Activated T-cell treated with anti-CD3 and anti-CD28 coated beads for 1 hour (primary cell): Measurements from ENCODE around the gene POR.

Source experiments
- DNase-seq: peaks from one replicate; pipeline ENCODE4 v3.0.0-alpha.2; 2020; ENCODE audit warnings: low read depth

POR gene

DNA sequence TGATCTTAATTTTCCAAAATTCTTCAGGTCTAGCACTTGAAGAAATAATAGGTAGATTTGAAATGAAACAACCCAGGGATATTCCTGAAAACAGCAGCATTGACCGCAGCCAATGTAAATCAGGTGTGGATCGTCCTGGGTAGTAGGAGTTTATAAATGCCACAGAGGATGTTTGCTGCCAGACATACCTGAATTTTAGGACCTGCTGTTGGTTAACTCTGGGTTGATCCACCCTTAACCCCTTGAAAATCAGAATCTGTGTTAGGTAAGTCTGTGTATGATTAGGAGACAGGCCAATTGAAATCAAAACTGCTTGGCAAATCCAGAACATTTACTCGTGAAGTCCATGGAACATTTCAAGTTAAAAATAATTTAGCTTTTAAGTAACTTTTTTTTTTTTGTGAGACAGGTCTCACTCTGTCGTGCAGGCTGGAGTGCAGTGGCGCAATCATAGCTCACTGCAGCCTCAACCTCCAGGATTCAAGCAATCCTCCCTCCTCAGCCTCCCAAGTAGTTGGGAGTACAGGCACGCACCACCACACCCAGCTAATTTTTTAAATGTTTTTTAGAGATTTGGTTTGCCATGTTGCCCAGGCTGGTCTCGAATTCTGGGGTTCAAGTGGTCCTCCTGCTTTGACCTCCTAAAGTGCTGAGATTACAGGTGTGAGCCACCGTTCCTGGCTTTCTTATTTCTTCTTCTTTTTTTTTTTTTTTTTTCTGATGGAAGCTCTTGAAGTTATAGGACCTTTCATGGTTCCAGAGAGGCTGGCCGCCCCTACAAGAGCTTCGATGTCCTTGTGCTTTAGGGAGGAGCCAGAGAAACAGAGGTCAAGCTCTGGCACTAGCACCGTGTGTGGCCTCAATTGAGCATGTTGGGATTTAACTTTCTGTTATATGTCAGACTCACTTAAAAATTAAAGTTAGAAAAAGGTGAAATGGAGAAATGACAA, 2.0 kb downstream of the POR start:
- no peak for DNase-seq

DNA sequence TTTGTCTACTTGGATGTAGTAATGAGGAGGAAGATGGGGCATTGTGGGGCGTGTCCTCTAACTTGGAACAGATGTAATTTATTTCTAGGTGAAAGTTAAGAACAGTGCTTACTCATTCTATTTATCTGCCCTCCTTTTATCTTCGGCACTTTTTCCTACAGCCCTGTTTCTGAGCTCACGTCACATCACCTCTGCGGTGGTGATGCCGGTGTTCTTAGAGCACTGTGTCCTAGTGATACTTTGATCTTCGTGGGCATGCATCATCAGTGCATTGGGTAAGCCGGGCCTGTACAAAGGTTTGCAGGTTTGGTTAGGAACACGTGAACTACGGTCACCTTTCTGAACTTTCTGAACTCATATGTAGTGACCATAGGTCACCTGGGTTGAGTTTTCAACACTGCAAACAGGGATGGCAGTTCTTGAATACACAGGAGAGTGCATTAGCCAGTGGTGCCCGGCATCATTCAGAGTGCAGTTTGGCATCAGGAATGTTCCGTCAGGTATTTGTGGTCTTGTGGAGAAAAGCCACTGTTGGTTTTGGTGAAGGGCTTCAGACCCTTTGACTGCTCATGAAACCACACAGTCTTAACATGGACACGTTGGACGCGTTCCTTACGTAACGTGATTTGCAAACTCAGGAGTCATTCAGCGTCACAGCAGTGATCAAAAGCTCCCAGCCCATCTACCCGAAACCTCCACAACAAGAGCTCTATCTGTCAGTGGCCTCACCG, 5.6 kb downstream of the POR start:
- no peak for DNase-seq

DNA sequence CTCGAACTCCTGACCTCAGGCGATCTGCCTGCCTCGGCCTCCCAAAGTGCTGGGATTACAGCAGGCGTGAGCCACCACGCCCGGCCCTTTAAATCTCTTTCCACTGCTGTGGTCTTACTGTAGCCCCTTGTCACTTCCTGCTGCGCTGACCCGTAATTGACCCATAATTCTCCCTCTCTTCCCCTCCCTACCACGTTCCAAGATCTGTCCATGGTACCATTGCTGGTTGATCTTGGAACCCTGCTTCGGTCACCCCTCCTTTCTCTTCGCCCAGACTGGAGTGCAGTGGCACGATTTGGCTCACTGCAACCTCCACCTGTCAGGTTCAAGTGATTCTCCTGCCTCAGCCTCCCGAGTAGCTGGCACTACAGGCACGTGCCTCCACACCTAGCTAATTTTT, 6.5 kb downstream of the POR start:
- no peak for DNase-seq

GRCh38 chr7:75922966-75923603, 8.1 kb downstream of the POR start:
- DNase-seq, result no peak

- DNase-seq, result no peak
Observed at GRCh38 chr7:75924256-75924655, 9.3 kb downstream of the POR start.

DNA sequence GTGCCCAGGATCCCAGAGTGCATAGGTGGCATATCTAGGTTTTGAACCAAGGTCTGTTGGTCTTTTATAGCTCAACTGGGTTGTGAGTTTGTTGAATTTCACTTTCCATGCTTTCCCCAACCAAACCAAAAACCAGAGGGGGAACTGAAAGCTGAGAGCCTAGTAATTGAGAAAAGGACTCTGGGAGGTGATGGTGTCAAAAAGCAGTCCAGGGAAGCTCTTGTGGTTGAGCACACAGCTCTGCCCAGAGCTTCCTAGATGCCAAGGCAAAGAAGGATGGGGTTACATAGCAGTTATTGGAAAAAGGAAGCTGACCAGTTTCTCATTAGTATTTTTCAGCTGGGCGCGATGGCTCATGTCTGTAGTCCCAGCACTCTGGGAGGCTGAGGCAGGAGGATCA, 9.9 kb downstream of the POR start:
- DNase-seq, result no peak

GRCh38 chr7:75925717-75926435, 10.9 kb downstream of the POR start:
- no peak for DNase-seq

GRCh38 chr7:75928568-75928914, 13.6 kb downstream of the POR start:
- DNase-seq, result no peak

GRCh38 chr7:75931680-75932079, 16.7 kb downstream of the POR start:
- DNase-seq, result no peak

DNA sequence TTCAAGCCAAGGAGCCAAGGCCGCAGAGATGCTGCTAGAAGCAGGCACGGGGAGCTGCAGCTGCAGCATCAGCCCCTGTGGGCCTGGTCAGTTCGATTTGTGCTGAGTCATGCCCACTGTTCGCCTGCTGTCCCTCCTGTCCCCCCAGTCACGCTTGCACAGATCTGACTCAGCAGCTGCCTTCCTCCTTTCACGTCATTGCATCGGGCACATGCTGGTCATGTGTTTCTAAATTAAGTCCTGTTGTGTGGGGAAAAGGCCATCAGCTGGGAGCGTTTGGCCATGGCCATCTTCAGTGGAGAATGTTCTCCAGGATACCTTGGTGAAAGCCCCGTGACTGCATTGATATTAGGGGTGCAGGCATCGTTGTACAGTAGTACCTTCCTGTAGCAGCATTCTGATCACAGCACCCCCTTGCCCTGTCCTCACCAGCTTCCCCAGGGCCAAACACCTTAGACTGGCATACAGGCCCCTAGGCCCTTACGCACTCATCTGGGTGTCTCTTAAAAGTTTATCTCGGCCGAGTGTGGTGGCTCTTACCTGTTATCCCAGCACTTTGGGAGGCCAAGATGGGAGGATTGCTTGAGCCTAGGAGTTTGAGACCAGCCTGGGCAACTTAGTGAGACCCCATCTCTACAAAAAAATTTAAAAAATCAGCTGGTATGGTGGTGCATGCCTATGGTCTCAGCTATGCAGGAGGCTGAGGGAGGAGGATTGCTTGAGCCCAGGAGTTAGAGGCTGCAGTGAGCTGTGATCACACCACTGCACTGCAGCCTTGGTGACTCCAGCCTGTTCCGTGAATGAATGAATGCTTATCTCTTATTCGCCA, 23.2 kb downstream of the POR start:
- DNase-seq, result no peak

DNA sequence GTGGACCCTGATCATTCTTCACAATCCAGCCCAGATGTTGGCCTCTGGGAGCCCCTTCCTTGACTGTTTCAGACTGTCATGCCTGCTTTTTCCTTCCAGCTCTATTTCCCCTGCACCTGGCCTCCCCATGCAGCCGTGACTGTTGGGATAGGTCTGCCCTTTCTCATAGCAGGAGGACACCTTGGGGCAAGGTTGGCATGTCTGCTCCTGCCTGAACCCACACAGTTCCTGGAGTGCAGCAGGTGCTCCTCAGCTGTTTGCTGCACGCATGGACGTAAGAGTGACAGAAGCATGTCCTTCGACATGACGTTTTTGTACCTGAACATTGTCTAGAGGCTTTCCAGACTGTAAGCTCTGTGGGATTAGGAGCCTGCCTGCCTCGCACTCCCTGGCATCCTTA, 24.0 kb downstream of the POR start:
- DNase-seq, result no peak

GRCh38 chr7:75943864-75944263, 28.9 kb downstream of the POR start:
- no peak for DNase-seq

GRCh38 chr7:75944507-75944906, 29.6 kb downstream of the POR start:
- no peak for DNase-seq

DNA sequence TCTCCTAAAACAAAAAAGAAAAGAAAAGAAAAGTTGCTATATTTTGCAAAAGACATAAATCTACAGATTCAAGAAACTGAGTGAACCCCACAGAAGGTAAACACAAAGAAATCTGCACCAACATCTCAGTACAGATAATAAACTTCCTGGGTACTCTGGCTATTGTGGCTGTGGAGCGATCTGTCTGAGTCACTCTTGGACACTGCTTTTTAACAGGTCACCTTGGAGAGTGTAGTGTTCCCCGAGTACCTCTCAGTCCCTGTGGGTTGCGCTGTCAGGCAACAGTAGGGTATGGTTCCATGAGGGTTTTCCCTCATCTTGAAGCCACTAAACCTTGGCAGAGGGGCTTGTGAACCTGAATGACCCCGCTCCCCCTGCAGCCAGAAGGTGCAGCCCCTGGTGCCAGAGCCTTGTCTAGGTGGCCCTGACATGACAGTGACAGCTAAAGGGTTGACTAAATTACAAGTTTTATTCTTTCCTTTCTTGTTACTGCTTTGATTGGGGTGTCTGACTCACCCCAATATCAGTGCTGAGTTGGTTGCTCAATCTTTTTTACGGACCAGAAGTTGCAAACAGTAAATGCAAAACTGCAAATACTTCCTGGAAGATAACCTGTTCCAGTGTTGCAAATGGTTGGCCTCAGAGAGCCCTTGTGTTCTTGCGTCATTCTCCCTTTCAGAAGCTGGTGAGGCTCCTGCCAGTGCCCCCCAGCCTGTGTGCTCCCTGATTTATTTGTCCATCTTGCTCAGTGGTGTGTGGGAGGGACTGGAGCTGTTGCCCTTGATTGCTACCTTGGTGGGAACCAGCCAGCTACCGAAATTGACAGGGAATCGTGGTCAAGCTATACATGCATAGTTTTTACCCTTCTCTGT, 30.6 kb downstream of the POR start:
- no peak for DNase-seq

- DNase-seq, result no peak
Observed at GRCh38 chr7:75946207-75946855, 31.4 kb downstream of the POR start.

- DNase-seq, result no peak
Observed at GRCh38 chr7:75948179-75948578, 33.2 kb downstream of the POR start.

GRCh38 chr7:75950111-75950681, 35.2 kb downstream of the POR start:
- no peak for DNase-seq

DNA sequence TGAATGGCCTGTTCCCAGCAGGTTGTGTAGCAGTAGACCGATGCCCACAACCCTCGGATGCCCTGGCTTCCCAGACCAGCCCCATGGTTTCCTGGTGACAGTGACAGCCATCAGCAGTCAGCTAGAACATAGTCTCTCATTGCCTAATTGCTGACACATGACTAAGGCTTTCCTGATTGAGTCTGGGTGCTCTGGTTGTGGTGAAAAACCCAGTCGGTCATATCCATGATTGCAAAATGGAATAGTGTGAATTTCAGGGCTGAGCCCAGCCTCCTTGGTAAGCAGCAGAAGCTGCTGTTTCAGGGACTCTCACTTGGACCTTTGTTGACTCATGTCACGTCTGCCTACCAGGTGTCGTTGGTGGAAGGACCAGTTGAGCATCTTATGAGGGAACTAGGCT, 36.6 kb downstream of the POR start:
- no peak for DNase-seq

DNA sequence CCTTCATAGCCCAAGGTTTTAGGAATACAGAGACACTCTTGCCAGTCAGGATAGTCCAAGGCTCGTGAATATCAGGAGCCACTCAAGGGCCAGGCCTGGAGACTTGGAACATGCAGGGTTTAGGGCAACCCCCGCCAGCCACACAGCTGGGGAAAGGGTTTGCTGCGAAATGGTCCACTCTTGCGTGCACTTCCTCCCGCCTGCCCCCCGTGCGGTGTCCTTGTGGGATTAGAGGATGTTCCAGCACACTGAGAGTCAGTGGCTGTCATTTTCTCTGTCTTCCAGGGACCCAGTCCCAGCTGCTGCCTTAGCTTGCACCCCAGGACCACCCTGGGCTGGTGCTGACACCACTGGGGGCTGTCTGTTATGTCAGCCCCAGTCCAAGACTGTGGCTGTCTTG, 38.5 kb downstream of the POR start:
- DNase-seq, result no peak

DNA sequence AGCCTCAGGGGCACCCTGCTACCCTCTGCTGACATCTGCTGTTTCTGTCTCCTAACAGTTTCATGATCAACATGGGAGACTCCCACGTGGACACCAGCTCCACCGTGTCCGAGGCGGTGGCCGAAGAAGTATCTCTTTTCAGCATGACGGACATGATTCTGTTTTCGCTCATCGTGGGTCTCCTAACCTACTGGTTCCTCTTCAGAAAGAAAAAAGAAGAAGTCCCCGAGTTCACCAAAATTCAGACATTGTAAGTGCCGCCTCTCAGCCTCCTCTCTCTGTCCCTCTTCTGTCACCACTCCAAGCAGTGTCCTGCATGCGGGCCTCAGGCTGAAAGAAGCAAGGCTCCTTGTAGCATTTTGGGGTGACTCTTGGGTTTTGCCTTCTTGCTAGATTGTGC, 39.0 kb downstream of the POR start:
- DNase-seq, result no peak
